Panc1 (cell line): ENCODE results near the gene C1orf115. TPM values are rescaled to one million over a fixed set of nuclear protein-coding genes. Genes with fewer than 3 reads are reported as not detected.

Experiments used
- ATAC-seq: fragments of 200-7000 bp; cut with Tn5 transposase; 2 replicates; pipeline ENCODE4 v1.9.1; 2020; ENCODE audit warnings: mild to moderate bottlenecking, moderate library complexity
- BruUV-seq: library from RNA; stranded (reverse); fragments of 400-500 nt; replicated peaks from 2 replicates; lab custom pipeline; 2021; lab: Mats Ljungman, UMichigan
- CTCF ChIA-PET: fragments of 300-600 bp; sonication (Branson Sonifier 250); formaldehyde crosslinking; loops from one replicate; lab custom pipeline; 2022; ENCODE audit warnings: antibody characterized with exemption; lab: Charles Lee
- POLR2A ChIA-PET: fragments of 300-600 bp; sonication (Branson Sonifier 250); formaldehyde crosslinking; loops from one replicate; lab custom pipeline; 2022; ENCODE audit warnings: antibody characterized with exemption; lab: Charles Lee
- DNase-seq: peaks from one replicate; pipeline ENCODE4 v3.0.0-alpha.2; 2010; ENCODE audit warnings: low read depth, low spot score
- H3K27ac ChIP-seq: 2 replicates; pipeline ENCODE4 v1.5.1; 2011; ENCODE audit warnings: mild to moderate bottlenecking, low read length, inconsistent platforms
- H3K27me3 ChIP-seq: fragments of 200-500 bp; sonication (Bioruptor generic); 2 replicates; pipeline ENCODE4 v1.6.0; 2014; ENCODE audit warnings: low read length, inconsistent platforms; ENCODE audit not compliant: control insufficient read depth, insufficient read depth
- H3K36me3 ChIP-seq: fragments of 200-500 bp; sonication (Bioruptor generic); 2 replicates; pipeline ENCODE4 v1.5.1; 2014; ENCODE audit warnings: inconsistent platforms, mild to moderate bottlenecking, low read length, moderate library complexity; ENCODE audit not compliant: control insufficient read depth, insufficient read depth
- H3K4me1 ChIP-seq: 2 replicates; pipeline ENCODE4 v1.5.1; 2011; ENCODE audit warnings: inconsistent platforms, mild to moderate bottlenecking, low read length, moderate library complexity; ENCODE audit not compliant: control insufficient read depth, insufficient read depth
- H3K4me3 ChIP-seq, 2 experiments: 2 replicates each; pipeline ENCODE4 v1.5.1; 2011 to 2012; ENCODE audit warnings: low read depth in 2 of 2, low read length in 2 of 2, mild to moderate bottlenecking in 2 of 2, inconsistent platforms in 1 of 2, moderate library complexity in 1 of 2
- H3K9me3 ChIP-seq: fragments of 200-500 bp; sonication (Bioruptor generic); 2 replicates; pipeline ENCODE4 v1.5.1; 2014; ENCODE audit warnings: low read depth, mild to moderate bottlenecking, inconsistent platforms, low read length, moderate library complexity; ENCODE audit not compliant: control insufficient read depth, insufficient read depth
- POLR2AphosphoS5 ChIP-seq: IDR thresholded peaks from 2 replicates; pipeline ENCODE4 v1.6.1; 2012; ENCODE audit warnings: mild to moderate bottlenecking, low read depth, low read length, moderate library complexity
- SIN3A ChIP-seq: IDR thresholded peaks from 2 replicates; pipeline ENCODE4 v1.6.1; 2012; ENCODE audit warnings: low read depth, mild to moderate bottlenecking, low read length, moderate library complexity, borderline replicate concordance; ENCODE audit not compliant: insufficient read depth
- TCF7L2 ChIP-seq: IDR thresholded peaks from 2 replicates; pipeline ENCODE4 v1.6.1; 2011; ENCODE audit warnings: mild to moderate bottlenecking, low read depth, low read length, inconsistent platforms
- in situ Hi-C: cut with HindIII; loops from 2 replicates; pipeline ENCODE4 v1.10.0; 2016; ENCODE audit warnings: low sequenced_read_pairs, low pct_unique_long_range_greater_than_20kb
- intact Hi-C: fragments of 100-400 bp; cut with micrococcal nuclease; formaldehyde crosslinking; loops from one replicate; pipeline ENCODE4 v1.10.0; 2022; ENCODE audit not compliant: unreplicated experiment
- total RNA-seq: library from RNA; stranded (reverse); gene quantifications from one replicate; pipeline ENCODE4 v1.2.1, GENCODE V29; 2021; ENCODE audit not compliant: unreplicated experiment
- TF ChIP-seq, protein P1 (sequence below): fragments of 450-650 bp; IDR thresholded peaks from 2 replicates; pipeline ENCODE4 v1.5.1; 2017; ENCODE audit warnings: mild to moderate bottlenecking
- TF ChIP-seq, protein P2 (sequence below), 2 experiments: IDR thresholded peaks; 2 replicates each; pipeline ENCODE4 v1.6.1; 2011 to 2012; ENCODE audit warnings: low read depth in 2 of 2, control low read depth in 1 of 2, low read length in 1 of 2, mild to moderate bottlenecking in 1 of 2, moderate library complexity in 1 of 2; ENCODE audit not compliant: insufficient read depth in 1 of 2

The C1orf115 gene
- total RNA-seq, 1 experiment from 2014 or later: 3.9 TPM

DNA sequence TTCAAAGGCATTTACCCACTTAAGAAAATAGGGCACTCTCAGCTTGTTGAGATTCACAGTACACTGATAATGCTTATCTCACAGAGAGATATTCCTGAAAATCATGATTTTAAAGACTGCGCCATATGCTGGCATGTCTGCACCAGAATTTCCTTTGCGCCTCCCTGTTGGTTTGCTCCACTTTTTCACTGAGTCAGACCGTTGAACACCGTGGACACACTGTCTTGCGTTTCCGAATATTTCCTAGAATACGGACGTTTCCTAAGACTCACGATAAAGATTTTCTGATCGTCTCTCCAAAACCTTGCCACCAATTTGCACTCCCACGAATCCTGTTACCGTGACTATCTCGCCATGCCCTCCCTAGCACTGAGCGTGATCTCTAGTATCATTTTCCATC is 497 bp upstream of the C1orf115 start:
- BruUV-seq: no TSS peak
- H3K36me3 ChIP-seq: no peaks in the 10 kb centered on the region; the same call in 1 of the 2 replicates
- peak overlapping the region; percentile 50 to 55 for H3K4me3 ChIP-seq
- no peaks in the 10 kb centered on the region for H3K9me3 ChIP-seq
- no peak for TF ChIP-seq TCF7L2
- TF ChIP-seq, protein P1, sequence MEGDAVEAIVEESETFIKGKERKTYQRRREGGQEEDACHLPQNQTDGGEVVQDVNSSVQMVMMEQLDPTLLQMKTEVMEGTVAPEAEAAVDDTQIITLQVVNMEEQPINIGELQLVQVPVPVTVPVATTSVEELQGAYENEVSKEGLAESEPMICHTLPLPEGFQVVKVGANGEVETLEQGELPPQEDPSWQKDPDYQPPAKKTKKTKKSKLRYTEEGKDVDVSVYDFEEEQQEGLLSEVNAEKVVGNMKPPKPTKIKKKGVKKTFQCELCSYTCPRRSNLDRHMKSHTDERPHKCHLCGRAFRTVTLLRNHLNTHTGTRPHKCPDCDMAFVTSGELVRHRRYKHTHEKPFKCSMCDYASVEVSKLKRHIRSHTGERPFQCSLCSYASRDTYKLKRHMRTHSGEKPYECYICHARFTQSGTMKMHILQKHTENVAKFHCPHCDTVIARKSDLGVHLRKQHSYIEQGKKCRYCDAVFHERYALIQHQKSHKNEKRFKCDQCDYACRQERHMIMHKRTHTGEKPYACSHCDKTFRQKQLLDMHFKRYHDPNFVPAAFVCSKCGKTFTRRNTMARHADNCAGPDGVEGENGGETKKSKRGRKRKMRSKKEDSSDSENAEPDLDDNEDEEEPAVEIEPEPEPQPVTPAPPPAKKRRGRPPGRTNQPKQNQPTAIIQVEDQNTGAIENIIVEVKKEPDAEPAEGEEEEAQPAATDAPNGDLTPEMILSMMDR: 0 out of 2 replicates have a peak, but pooled peaks have one; percentile 6
- no peak for DNase-seq
- H3K27ac ChIP-seq: no peak overlapping the region
- ATAC-seq: no peak
- in situ Hi-C loops (no loop called here), intact Hi-C loops (loop anchor here (5.0 to 10.0 kb wide), 2 partner anchors 43 to 405 kb away; no protein-coding TSS in a partner anchor)
- CTCF ChIA-PET: no interaction called here
- H3K4me1 ChIP-seq: no peaks in the 10 kb centered on the region; the same call in 1 of the 2 replicates
- H3K27me3 ChIP-seq: no peaks in the 10 kb centered on the region; the same call in 1 of the 2 replicates
- POLR2A ChIA-PET: no interaction called here

- H3K27ac ChIP-seq: no peak overlapping the region
- no TSS peak for BruUV-seq
- intact Hi-C loops: loop anchor here (5.0 kb wide), 1 partner anchor 41 kb away; no protein-coding TSS in a partner anchor
These were observed 1.0 kb downstream of the C1orf115 start for GRCh38 chr1:220691053-220691684.

More at GRCh38 chr1:220691053-220691684, 1.0 kb downstream of the C1orf115 start:
- no peaks in the 10 kb centered on the region; the same call in 1 of the 2 replicates for H3K4me1 ChIP-seq
- H3K9me3 ChIP-seq: no peaks in the 10 kb centered on the region
- CTCF ChIA-PET: interaction anchor here (1.4 kb wide), 1 partner anchor 42 kb away, joined by 4 read pairs; no protein-coding TSS in a partner anchor
- in situ Hi-C loops: no loop called here
- no peaks in the 10 kb centered on the region; the same call in 1 of the 2 replicates for H3K27me3 ChIP-seq
- no peaks in the 10 kb centered on the region; the same call in 1 of the 2 replicates for H3K36me3 ChIP-seq
- DNase-seq (no peak), ATAC-seq (no peak)
- POLR2A ChIA-PET: no interaction called here
- H3K4me3 ChIP-seq: peak overlapping the region; percentile 50 to 55
- TF ChIP-seq, protein P1: no peak
- TF ChIP-seq TCF7L2 (no peak), SIN3A (no peak), POLR2AphosphoS5 (no peak)
- TF ChIP-seq, protein P2, sequence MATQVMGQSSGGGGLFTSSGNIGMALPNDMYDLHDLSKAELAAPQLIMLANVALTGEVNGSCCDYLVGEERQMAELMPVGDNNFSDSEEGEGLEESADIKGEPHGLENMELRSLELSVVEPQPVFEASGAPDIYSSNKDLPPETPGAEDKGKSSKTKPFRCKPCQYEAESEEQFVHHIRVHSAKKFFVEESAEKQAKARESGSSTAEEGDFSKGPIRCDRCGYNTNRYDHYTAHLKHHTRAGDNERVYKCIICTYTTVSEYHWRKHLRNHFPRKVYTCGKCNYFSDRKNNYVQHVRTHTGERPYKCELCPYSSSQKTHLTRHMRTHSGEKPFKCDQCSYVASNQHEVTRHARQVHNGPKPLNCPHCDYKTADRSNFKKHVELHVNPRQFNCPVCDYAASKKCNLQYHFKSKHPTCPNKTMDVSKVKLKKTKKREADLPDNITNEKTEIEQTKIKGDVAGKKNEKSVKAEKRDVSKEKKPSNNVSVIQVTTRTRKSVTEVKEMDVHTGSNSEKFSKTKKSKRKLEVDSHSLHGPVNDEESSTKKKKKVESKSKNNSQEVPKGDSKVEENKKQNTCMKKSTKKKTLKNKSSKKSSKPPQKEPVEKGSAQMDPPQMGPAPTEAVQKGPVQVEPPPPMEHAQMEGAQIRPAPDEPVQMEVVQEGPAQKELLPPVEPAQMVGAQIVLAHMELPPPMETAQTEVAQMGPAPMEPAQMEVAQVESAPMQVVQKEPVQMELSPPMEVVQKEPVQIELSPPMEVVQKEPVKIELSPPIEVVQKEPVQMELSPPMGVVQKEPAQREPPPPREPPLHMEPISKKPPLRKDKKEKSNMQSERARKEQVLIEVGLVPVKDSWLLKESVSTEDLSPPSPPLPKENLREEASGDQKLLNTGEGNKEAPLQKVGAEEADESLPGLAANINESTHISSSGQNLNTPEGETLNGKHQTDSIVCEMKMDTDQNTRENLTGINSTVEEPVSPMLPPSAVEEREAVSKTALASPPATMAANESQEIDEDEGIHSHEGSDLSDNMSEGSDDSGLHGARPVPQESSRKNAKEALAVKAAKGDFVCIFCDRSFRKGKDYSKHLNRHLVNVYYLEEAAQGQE (IDR thresholded peaks at IDR 0.05; ENCODE audit: insufficient read depth in 1 of 2, low read depth in 2 of 2, low read length in 1 of 2): no peak
